ENCODE measurements around the gene PSMD6.

Gene PSMD6

GRCh38 chr3:63977893-63978292 is 45.4 kb downstream of the PSMD6 start:
- DNase-seq (ENCODE audit: low read depth): no peak
- H3K4me3 ChIP-seq (ENCODE audit: low read depth, low read length): no peak overlapping the region
- TF ChIP-seq CTCF (conservative IDR thresholded peaks at IDR 0.05; ENCODE audit: low read depth, low read length): no peak

GRCh38 chr3:63976872-63977200 is 46.5 kb downstream of the PSMD6 start:
- TF ChIP-seq CTCF (conservative IDR thresholded peaks at IDR 0.05; ENCODE audit: low read depth, low read length): no peak
- DNase-seq (ENCODE audit: low read depth): no peak
- no peak overlapping the region for H3K4me3 ChIP-seq (ENCODE audit: low read depth, low read length)

GRCh38 chr3:63976161-63976871 is 47.0 kb downstream of the PSMD6 start:
- no peak overlapping the region for H3K4me3 ChIP-seq (ENCODE audit: low read depth, low read length)
- no peak for TF ChIP-seq CTCF (conservative IDR thresholded peaks at IDR 0.05; ENCODE audit: low read depth, low read length)
- DNase-seq (ENCODE audit: low read depth): peak; percentile 98

- DNase-seq (ENCODE audit: low read depth): peak; percentile 86
- no peak overlapping the region for H3K4me3 ChIP-seq (ENCODE audit: low read depth, low read length)
- TF ChIP-seq CTCF (conservative IDR thresholded peaks at IDR 0.05; ENCODE audit: low read depth, low read length): no peak
These were observed 47.6 kb downstream of the PSMD6 start for GRCh38 chr3:63975723-63976122.

GRCh38 chr3:63974451-63974850 is 48.8 kb downstream of the PSMD6 start:
- TF ChIP-seq CTCF (conservative IDR thresholded peaks at IDR 0.05; ENCODE audit: low read depth, low read length): no peak
- no peak for DNase-seq (ENCODE audit: low read depth)
- no peak overlapping the region for H3K4me3 ChIP-seq (ENCODE audit: low read depth, low read length)

- H3K4me3 ChIP-seq (ENCODE audit: low read depth, low read length): no peak overlapping the region
- DNase-seq (ENCODE audit: low read depth): no peak
- no peak for TF ChIP-seq CTCF (conservative IDR thresholded peaks at IDR 0.05; ENCODE audit: low read depth, low read length)
These were observed 49.9 kb downstream of the PSMD6 start for GRCh38 chr3:63973406-63973805.

GRCh38 chr3:63972987-63973386 is 50.3 kb downstream of the PSMD6 start:
- DNase-seq (ENCODE audit: low read depth): no peak
- no peak overlapping the region for H3K4me3 ChIP-seq (ENCODE audit: low read depth, low read length)
- TF ChIP-seq CTCF (conservative IDR thresholded peaks at IDR 0.05; ENCODE audit: low read depth, low read length): no peak

All from choroid plexus epithelial cell (primary cell).